ENCODE measurements around the gene FRMD6.

DNA sequence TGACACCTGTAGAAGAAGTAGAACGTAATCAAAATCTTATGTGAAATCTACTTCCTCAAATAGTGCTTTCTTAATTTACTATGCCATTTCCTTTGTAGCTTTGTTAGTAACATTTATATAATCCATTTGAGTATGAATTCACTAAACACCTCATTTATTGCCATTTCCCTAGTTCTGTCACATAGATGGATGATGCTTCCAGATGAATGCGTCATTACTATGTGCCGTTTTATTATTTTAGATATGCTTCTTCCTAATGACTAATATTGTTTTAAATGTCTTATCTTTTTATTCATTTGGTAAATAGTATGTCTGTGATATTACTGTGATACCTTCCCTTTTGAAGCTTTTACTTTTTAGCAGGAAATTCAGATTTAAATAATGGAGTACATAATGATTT lies 14.4 kb downstream of the FRMD6 start:
- TF ChIP-seq YY1 (IDR thresholded peaks at IDR 0.05; ENCODE audit: low read depth, low read length) (no peak), SP1 (IDR thresholded peaks at IDR 0.05; ENCODE audit: low read depth, low read length) (no peak), GABPA (IDR thresholded peaks at IDR 0.05; ENCODE audit: low read depth) (no peak), JUNB (IDR thresholded peaks at IDR 0.05) (no peak), CHD2 (IDR thresholded peaks at IDR 0.05; ENCODE audit: borderline replicate concordance, low read depth, low read length) (no peak), FOXK2 (IDR thresholded peaks at IDR 0.05) (no peak), POLR2A (IDR thresholded peaks at IDR 0.05; ENCODE audit: low read depth, low read length) (no peak), ASH2L (IDR thresholded peaks at IDR 0.05; ENCODE audit: borderline replicate concordance, low read depth) (no peak), ZNF24 (IDR thresholded peaks at IDR 0.05) (no peak), EP300 (IDR thresholded peaks at IDR 0.05; ENCODE audit: borderline replicate concordance in 1 of 2, control insufficient read depth in 1 of 2, low read depth in 2 of 2, low read length in 2 of 2) (no peak)
- TF ChIP-seq, protein P1, sequence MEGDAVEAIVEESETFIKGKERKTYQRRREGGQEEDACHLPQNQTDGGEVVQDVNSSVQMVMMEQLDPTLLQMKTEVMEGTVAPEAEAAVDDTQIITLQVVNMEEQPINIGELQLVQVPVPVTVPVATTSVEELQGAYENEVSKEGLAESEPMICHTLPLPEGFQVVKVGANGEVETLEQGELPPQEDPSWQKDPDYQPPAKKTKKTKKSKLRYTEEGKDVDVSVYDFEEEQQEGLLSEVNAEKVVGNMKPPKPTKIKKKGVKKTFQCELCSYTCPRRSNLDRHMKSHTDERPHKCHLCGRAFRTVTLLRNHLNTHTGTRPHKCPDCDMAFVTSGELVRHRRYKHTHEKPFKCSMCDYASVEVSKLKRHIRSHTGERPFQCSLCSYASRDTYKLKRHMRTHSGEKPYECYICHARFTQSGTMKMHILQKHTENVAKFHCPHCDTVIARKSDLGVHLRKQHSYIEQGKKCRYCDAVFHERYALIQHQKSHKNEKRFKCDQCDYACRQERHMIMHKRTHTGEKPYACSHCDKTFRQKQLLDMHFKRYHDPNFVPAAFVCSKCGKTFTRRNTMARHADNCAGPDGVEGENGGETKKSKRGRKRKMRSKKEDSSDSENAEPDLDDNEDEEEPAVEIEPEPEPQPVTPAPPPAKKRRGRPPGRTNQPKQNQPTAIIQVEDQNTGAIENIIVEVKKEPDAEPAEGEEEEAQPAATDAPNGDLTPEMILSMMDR (IDR thresholded peaks at IDR 0.05 in 2 of 3, conservative IDR thresholded peaks at IDR 0.05 in 1 of 3; ENCODE audit: control insufficient read depth in 2 of 3, extremely low read depth in 1 of 3, insufficient read depth in 1 of 3, low read depth in 3 of 3, low read length in 3 of 3): no peak
- TF ChIP-seq, protein P2, sequence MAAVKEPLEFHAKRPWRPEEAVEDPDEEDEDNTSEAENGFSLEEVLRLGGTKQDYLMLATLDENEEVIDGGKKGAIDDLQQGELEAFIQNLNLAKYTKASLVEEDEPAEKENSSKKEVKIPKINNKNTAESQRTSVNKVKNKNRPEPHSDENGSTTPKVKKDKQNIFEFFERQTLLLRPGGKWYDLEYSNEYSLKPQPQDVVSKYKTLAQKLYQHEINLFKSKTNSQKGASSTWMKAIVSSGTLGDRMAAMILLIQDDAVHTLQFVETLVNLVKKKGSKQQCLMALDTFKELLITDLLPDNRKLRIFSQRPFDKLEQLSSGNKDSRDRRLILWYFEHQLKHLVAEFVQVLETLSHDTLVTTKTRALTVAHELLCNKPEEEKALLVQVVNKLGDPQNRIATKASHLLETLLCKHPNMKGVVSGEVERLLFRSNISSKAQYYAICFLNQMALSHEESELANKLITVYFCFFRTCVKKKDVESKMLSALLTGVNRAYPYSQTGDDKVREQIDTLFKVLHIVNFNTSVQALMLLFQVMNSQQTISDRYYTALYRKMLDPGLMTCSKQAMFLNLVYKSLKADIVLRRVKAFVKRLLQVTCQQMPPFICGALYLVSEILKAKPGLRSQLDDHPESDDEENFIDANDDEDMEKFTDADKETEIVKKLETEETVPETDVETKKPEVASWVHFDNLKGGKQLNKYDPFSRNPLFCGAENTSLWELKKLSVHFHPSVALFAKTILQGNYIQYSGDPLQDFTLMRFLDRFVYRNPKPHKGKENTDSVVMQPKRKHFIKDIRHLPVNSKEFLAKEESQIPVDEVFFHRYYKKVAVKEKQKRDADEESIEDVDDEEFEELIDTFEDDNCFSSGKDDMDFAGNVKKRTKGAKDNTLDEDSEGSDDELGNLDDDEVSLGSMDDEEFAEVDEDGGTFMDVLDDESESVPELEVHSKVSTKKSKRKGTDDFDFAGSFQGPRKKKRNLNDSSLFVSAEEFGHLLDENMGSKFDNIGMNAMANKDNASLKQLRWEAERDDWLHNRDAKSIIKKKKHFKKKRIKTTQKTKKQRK (IDR thresholded peaks at IDR 0.05; ENCODE audit: low read depth, low read length): no peak
- TF ChIP-seq, protein P3, sequence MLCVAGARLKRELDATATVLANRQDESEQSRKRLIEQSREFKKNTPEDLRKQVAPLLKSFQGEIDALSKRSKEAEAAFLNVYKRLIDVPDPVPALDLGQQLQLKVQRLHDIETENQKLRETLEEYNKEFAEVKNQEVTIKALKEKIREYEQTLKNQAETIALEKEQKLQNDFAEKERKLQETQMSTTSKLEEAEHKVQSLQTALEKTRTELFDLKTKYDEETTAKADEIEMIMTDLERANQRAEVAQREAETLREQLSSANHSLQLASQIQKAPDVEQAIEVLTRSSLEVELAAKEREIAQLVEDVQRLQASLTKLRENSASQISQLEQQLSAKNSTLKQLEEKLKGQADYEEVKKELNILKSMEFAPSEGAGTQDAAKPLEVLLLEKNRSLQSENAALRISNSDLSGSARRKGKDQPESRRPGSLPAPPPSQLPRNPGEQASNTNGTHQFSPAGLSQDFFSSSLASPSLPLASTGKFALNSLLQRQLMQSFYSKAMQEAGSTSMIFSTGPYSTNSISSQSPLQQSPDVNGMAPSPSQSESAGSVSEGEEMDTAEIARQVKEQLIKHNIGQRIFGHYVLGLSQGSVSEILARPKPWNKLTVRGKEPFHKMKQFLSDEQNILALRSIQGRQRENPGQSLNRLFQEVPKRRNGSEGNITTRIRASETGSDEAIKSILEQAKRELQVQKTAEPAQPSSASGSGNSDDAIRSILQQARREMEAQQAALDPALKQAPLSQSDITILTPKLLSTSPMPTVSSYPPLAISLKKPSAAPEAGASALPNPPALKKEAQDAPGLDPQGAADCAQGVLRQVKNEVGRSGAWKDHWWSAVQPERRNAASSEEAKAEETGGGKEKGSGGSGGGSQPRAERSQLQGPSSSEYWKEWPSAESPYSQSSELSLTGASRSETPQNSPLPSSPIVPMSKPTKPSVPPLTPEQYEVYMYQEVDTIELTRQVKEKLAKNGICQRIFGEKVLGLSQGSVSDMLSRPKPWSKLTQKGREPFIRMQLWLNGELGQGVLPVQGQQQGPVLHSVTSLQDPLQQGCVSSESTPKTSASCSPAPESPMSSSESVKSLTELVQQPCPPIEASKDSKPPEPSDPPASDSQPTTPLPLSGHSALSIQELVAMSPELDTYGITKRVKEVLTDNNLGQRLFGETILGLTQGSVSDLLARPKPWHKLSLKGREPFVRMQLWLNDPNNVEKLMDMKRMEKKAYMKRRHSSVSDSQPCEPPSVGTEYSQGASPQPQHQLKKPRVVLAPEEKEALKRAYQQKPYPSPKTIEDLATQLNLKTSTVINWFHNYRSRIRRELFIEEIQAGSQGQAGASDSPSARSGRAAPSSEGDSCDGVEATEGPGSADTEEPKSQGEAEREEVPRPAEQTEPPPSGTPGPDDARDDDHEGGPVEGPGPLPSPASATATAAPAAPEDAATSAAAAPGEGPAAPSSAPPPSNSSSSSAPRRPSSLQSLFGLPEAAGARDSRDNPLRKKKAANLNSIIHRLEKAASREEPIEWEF (IDR thresholded peaks at IDR 0.05; ENCODE audit: insufficient replicate concordance, low read depth, low read length): no peak
